ENCODE measurements around the gene GABBR2. TPM values are rescaled to one million over a fixed set of nuclear protein-coding genes. Genes with fewer than 3 reads are reported as not detected.

The GABBR2 gene
- total and polyA plus RNA-seq, 9 of the 15 experiments (the other 6 are each of a cell fraction or from before 2014, with no cell fraction given), result 0.15 to 1.9 (median 0.32) TPM

DNA sequence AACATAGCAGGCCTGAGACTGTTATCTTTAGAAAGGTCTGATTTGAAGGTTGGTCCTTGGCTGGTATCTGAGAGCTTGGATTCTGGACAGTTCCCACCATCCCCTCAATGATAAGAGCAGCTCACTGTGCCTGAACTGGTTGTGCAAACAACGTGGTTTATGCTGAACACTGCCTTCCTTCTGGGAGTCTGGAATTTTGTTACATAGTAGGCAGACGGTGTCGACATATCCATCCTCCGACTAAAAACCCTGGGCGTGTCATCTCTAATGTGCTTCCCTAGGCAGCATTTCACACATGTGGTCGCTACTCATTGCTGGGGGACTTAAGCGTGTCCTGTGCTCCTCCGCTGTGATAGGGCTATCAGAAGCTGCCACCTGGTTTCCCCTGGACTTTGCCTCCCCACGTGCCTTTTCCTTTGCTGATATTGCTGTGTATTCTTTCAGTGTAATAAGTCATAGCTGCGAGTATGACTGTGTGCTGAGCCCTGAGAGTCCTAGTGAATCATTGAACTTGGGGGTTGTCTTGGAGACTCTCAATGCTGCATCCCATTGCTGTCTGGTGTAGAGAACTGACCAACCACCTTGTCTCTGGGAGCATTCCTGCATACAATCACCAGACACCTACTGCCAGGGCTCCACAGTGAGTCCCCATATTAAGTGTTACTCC, 334.2 kb downstream of the GABBR2 start (continued):
- TF ChIP-seq SMC3 (conservative IDR thresholded peaks at IDR 0.05; ENCODE audit: insufficient read depth, low read depth, low read length) (0 out of 2 replicates have a peak, but pooled peaks have one; percentile 14), PHB (CRISPR knock-in tag; IDR thresholded peaks at IDR 0.05) (no peak), FOXJ2 (tag; IDR thresholded peaks at IDR 0.05) (no peak), FOXA3 (CRISPR knock-in tag; conservative IDR thresholded peaks at IDR 0.05 in 1 of 2, IDR thresholded peaks at IDR 0.05 in 1 of 2) (peak; percentile 34 to 87; a peak in 2 of 4 replicates), NCOR1 (IDR thresholded peaks at IDR 0.05) (peak; percentile 93), ARID2 (IDR thresholded peaks at IDR 0.05) (no peak), ZNF311 (CRISPR knock-in tag; IDR thresholded peaks at IDR 0.05) (no peak), ZNF778 (CRISPR knock-in tag; IDR thresholded peaks at IDR 0.05) (no peak), TAL1 (IDR thresholded peaks at IDR 0.05) (peak; percentile 94), ZFPM2 (CRISPR knock-in tag; IDR thresholded peaks at IDR 0.05) (no peak), PTBP1 (IDR thresholded peaks at IDR 0.05; ENCODE audit: low read depth, low read length) (no peak), ZZZ3 (IDR thresholded peaks at IDR 0.05) (no peak)
- TF ChIP-seq, protein P1, sequence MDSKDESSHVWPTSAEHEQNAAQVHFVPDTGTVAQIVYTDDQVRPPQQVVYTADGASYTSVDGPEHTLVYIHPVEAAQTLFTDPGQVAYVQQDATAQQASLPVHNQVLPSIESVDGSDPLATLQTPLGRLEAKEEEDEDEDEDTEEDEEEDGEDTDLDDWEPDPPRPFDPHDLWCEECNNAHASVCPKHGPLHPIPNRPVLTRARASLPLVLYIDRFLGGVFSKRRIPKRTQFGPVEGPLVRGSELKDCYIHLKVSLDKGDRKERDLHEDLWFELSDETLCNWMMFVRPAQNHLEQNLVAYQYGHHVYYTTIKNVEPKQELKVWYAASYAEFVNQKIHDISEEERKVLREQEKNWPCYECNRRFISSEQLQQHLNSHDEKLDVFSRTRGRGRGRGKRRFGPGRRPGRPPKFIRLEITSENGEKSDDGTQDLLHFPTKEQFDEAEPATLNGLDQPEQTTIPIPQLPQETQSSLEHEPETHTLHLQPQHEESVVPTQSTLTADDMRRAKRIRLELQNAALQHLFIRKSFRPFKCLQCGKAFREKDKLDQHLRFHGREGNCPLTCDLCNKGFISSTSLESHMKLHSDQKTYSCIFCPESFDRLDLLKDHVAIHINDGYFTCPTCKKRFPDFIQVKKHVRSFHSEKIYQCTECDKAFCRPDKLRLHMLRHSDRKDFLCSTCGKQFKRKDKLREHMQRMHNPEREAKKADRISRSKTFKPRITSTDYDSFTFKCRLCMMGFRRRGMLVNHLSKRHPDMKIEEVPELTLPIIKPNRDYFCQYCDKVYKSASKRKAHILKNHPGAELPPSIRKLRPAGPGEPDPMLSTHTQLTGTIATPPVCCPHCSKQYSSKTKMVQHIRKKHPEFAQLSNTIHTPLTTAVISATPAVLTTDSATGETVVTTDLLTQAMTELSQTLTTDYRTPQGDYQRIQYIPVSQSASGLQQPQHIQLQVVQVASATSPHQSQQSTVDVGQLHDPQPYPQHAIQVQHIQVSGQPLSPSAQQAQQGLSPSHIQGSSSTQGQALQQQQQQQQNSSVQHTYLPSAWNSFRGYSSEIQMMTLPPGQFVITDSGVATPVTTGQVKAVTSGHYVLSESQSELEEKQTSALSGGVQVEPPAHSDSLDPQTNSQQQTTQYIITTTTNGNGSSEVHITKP (IDR thresholded peaks at IDR 0.05; ENCODE audit: partially characterized antibody), result peak; percentile 34
- TF ChIP-seq, protein P2, sequence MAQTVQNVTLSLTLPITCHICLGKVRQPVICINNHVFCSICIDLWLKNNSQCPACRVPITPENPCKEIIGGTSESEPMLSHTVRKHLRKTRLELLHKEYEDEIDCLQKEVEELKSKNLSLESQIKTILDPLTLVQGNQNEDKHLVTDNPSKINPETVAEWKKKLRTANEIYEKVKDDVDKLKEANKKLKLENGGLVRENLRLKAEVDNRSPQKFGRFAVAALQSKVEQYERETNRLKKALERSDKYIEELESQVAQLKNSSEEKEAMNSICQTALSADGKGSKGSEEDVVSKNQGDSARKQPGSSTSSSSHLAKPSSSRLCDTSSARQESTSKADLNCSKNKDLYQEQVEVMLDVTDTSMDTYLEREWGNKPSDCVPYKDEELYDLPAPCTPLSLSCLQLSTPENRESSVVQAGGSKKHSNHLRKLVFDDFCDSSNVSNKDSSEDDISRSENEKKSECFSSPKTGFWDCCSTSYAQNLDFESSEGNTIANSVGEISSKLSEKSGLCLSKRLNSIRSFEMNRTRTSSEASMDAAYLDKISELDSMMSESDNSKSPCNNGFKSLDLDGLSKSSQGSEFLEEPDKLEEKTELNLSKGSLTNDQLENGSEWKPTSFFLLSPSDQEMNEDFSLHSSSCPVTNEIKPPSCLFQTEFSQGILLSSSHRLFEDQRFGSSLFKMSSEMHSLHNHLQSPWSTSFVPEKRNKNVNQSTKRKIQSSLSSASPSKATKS (CRISPR knock-in tag; IDR thresholded peaks at IDR 0.05), result no peak
- TF ChIP-seq, protein P3, sequence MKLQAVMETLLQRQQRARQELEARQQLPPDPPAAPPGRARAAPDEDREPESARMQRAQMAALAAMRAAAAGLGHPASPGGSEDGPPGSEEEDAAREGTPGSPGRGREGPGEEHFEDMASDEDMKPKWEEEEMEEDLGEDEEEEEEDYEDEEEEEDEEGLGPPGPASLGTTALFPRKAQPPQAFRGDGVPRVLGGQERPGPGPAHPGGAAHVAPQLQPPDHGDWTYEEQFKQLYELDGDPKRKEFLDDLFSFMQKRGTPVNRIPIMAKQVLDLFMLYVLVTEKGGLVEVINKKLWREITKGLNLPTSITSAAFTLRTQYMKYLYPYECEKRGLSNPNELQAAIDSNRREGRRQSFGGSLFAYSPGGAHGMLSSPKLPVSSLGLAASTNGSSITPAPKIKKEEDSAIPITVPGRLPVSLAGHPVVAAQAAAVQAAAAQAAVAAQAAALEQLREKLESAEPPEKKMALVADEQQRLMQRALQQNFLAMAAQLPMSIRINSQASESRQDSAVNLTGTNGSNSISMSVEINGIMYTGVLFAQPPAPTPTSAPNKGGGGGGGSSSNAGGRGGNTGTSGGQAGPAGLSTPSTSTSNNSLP (IDR thresholded peaks at IDR 0.05; ENCODE audit: borderline replicate concordance, low read depth, low read length), result 0 out of 2 replicates have a peak, but pooled peaks have one; percentile 81
- TF ChIP-seq, protein P4, sequence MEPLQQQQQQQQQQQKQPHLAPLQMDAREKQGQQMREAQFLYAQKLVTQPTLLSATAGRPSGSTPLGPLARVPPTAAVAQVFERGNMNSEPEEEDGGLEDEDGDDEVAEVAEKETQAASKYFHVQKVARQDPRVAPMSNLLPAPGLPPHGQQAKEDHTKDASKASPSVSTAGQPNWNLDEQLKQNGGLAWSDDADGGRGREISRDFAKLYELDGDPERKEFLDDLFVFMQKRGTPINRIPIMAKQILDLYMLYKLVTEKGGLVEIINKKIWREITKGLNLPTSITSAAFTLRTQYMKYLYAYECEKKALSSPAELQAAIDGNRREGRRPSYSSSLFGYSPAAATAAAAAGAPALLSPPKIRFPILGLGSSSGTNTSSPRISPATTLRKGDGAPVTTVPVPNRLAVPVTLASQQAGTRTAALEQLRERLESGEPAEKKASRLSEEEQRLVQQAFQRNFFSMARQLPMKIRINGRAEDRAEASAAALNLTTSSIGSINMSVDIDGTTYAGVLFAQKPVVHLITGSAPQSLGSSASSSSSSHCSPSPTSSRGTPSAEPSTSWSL (CRISPR knock-in tag; IDR thresholded peaks at IDR 0.05; ENCODE audit: borderline replicate concordance), result no peak
- TF ChIP-seq, protein P5, sequence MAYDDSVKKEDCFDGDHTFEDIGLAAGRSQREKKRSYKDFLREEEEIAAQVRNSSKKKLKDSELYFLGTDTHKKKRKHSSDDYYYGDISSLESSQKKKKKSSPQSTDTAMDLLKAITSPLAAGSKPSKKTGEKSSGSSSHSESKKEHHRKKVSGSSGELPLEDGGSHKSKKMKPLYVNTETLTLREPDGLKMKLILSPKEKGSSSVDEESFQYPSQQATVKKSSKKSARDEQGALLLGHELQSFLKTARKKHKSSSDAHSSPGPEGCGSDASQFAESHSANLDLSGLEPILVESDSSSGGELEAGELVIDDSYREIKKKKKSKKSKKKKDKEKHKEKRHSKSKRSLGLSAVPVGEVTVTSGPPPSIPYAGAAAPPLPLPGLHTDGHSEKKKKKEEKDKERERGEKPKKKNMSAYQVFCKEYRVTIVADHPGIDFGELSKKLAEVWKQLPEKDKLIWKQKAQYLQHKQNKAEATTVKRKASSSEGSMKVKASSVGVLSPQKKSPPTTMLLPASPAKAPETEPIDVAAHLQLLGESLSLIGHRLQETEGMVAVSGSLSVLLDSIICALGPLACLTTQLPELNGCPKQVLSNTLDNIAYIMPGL (CRISPR knock-in tag; IDR thresholded peaks at IDR 0.05), result no peak

Measured in K562 (cell line).